Activated T-cell treated with anti-CD3 and anti-CD28 coated beads for 4 hours (primary cell): ENCODE measurements around the gene NTSR1.

Source experiments
- DNase-seq: peaks from one replicate; pipeline ENCODE4 v3.0.0-alpha.2; 2020

The NTSR1 gene

GRCh38 chr20:62792182-62792939 lies 83.7 kb downstream of the NTSR1 start:
- DNase-seq, result no peak

- no peak for DNase-seq
These were observed 84.5 kb downstream of the NTSR1 start for GRCh38 chr20:62792940-62793756.

GRCh38 chr20:62793757-62794006 lies 85.0 kb downstream of the NTSR1 start:
- DNase-seq, result no peak

GRCh38 chr20:62794007-62794724 lies 85.5 kb downstream of the NTSR1 start:
- DNase-seq, result peak; percentile 87

- DNase-seq, result peak; percentile 59
These were observed 86.6 kb downstream of the NTSR1 start for GRCh38 chr20:62795023-62795761.

- DNase-seq, result no peak
These were observed 88.3 kb downstream of the NTSR1 start for GRCh38 chr20:62796699-62797491.

GRCh38 chr20:62797671-62798532 lies 89.3 kb downstream of the NTSR1 start:
- DNase-seq, result no peak

- DNase-seq, result no peak
These were observed 90.4 kb downstream of the NTSR1 start for GRCh38 chr20:62799036-62799435.

- no peak for DNase-seq
These were observed 90.8 kb downstream of the NTSR1 start for GRCh38 chr20:62799459-62799858.

GRCh38 chr20:62799873-62800272 lies 91.2 kb downstream of the NTSR1 start:
- no peak for DNase-seq

GRCh38 chr20:62800314-62801259 lies 92.0 kb downstream of the NTSR1 start:
- no peak for DNase-seq

- no peak for DNase-seq
These were observed 92.8 kb downstream of the NTSR1 start for GRCh38 chr20:62801284-62802010.

GRCh38 chr20:62802026-62802712 lies 93.5 kb downstream of the NTSR1 start:
- no peak for DNase-seq

- DNase-seq, result no peak
These were observed 95.5 kb downstream of the NTSR1 start for GRCh38 chr20:62804021-62804626.

GRCh38 chr20:62804627-62805154 lies 96.1 kb downstream of the NTSR1 start, which contains the start of gene OGFR:
Gene OGFR (plus strand): TSS chr20:62804835. CDS start chr20:62804860, 25 bp downstream.
- peak; percentile 64 for DNase-seq

- DNase-seq, result peak; percentile 56
These were observed 96.6 kb downstream of the NTSR1 start for GRCh38 chr20:62805155-62805710.

- no peak for DNase-seq
These were observed 97.2 kb downstream of the NTSR1 start for GRCh38 chr20:62805711-62806382.
